IMR-90 (cell line): ENCODE data around the gene ZC3H15.
"Not testable (repeated sequence)": the region's sequence is repeated elsewhere in the genome, so short reads cannot be mapped to it uniquely, and the experiment has no call there.

Experiments
- CEBPB ChIP-seq: IDR thresholded peaks from 2 replicates; pipeline ENCODE4 v1.6.1; 2012; ENCODE audit warnings: low read depth, low read length, improper control_type of control experiment
- FOS ChIP-seq: fragments of 150-350 bp; IDR thresholded peaks from 2 replicates; pipeline ENCODE4 v1.6.1; 2016; ENCODE audit warnings: low read depth, low read length
- MAFK ChIP-seq: IDR thresholded peaks from 2 replicates; pipeline ENCODE4 v1.6.1; 2012; ENCODE audit warnings: low read depth, low read length, improper control_type of control experiment
- MAZ ChIP-seq: IDR thresholded peaks from 2 replicates; pipeline ENCODE4 v1.6.1; 2012; ENCODE audit warnings: low read depth, mild to moderate bottlenecking, low read length, improper control_type of control experiment, moderate library complexity, borderline replicate concordance
- MXI1 ChIP-seq: IDR thresholded peaks from 2 replicates; pipeline ENCODE4 v1.6.1; 2012; ENCODE audit warnings: low read depth, mild to moderate bottlenecking, low read length, moderate library complexity, borderline replicate concordance
- POLR2A ChIP-seq: IDR thresholded peaks from 2 replicates; pipeline ENCODE4 v1.6.1; 2012; ENCODE audit warnings: mild to moderate bottlenecking, low read depth, low read length
- RFX5 ChIP-seq: IDR thresholded peaks from 2 replicates; pipeline ENCODE4 v1.8.0; 2012; ENCODE audit warnings: low read depth, mild to moderate bottlenecking, low read length, moderate library complexity
- SMC3 ChIP-seq: fragments of 150-350 bp; IDR thresholded peaks from 2 replicates; pipeline ENCODE4 v1.6.1; 2016; ENCODE audit warnings: low read depth, mild to moderate bottlenecking, antibody characterized with exemption, low read length, moderate library complexity
- TF ChIP-seq, protein P1 (sequence below): conservative IDR thresholded peaks from 2 replicates; pipeline ENCODE4 v1.5.1; 2012; ENCODE audit warnings: mild to moderate bottlenecking, low read depth, low read length, improper control_type of control experiment
- TF ChIP-seq, protein P2 (sequence below): fragments of 150-350 bp; IDR thresholded peaks from 2 replicates; pipeline ENCODE4 v1.6.1; 2017; ENCODE audit warnings: mild to moderate bottlenecking, antibody characterized with exemption, low read length, low read depth

DNA sequence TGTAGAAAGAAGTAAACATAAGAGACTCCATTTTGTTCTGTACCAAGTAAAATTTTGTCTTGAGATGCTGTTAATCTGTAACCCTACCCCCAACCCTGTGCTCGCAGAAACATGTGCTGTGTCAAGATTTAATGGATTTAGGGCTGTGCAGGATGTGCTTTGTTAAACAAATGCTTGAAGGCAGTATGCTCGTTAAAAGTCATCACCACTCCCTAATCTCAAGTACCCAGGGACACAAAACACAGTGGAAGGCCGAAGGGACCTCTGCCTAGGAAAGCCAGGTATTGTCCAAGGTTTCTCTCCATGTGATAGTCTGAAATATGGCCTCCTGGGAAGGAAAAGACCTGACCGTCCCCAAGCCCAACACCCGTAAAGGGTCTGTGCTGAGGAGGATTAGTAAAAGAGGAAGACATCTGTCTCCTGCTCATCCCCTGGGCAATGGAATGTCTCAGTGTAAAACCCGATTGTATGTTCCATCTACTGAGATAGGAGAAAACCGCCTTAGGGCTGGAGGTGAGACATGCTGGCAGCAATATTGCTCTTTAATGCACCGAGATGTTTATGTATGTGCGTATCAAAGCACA is 35.6 kb downstream of the ZC3H15 start:
- TF ChIP-seq RFX5, POLR2A, MAFK, MXI1, MAZ, FOS, SMC3, CEBPB: not testable (repeated sequence)
- TF ChIP-seq, protein P1, sequence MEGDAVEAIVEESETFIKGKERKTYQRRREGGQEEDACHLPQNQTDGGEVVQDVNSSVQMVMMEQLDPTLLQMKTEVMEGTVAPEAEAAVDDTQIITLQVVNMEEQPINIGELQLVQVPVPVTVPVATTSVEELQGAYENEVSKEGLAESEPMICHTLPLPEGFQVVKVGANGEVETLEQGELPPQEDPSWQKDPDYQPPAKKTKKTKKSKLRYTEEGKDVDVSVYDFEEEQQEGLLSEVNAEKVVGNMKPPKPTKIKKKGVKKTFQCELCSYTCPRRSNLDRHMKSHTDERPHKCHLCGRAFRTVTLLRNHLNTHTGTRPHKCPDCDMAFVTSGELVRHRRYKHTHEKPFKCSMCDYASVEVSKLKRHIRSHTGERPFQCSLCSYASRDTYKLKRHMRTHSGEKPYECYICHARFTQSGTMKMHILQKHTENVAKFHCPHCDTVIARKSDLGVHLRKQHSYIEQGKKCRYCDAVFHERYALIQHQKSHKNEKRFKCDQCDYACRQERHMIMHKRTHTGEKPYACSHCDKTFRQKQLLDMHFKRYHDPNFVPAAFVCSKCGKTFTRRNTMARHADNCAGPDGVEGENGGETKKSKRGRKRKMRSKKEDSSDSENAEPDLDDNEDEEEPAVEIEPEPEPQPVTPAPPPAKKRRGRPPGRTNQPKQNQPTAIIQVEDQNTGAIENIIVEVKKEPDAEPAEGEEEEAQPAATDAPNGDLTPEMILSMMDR: not testable (repeated sequence)
- TF ChIP-seq, protein P2, sequence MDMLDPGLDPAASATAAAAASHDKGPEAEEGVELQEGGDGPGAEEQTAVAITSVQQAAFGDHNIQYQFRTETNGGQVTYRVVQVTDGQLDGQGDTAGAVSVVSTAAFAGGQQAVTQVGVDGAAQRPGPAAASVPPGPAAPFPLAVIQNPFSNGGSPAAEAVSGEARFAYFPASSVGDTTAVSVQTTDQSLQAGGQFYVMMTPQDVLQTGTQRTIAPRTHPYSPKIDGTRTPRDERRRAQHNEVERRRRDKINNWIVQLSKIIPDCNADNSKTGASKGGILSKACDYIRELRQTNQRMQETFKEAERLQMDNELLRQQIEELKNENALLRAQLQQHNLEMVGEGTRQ: not testable (repeated sequence)
